Lower lobe of right lung (tissue), 2 donors: ENCODE data around the gene CTDSP2. TPM values are rescaled to one million over a fixed set of nuclear protein-coding genes. Genes with fewer than 3 reads are reported as not detected.

Experiments
- ATAC-seq, 2 donors: fragments of 200-7000 bp; cut with Tn5 transposase; one replicate each; pipeline ENCODE4 v1.9.1; 2020 to 2022; ENCODE audit warnings: mild to moderate bottlenecking in 2 of 2, moderate library complexity in 2 of 2
- DNase-seq: peaks from one replicate; pipeline ENCODE4 v3.0.0-alpha.2; 2020
- H3K27ac ChIP-seq: fragments of 200-600 bp; one replicate; pipeline ENCODE4 v1.8.0; 2022
- H3K27me3 ChIP-seq: fragments of 200-600 bp; one replicate; pipeline ENCODE4 v1.8.0; 2022; ENCODE audit warnings: low read depth
- H3K36me3 ChIP-seq: fragments of 200-600 bp; one replicate; pipeline ENCODE4 v1.8.0; 2022; ENCODE audit warnings: mild to moderate bottlenecking
- H3K4me1 ChIP-seq: fragments of 200-600 bp; one replicate; pipeline ENCODE4 v1.8.0; 2022
- H3K4me3 ChIP-seq: fragments of 200-600 bp; one replicate; pipeline ENCODE4 v1.8.0; 2022; ENCODE audit warnings: mild to moderate bottlenecking
- H3K9me3 ChIP-seq: fragments of 200-600 bp; one replicate; pipeline ENCODE4 v1.8.0; 2022
- intact Hi-C: fragments of 100-400 bp; cut with DNase I; formaldehyde crosslinking; loops from one replicate; pipeline ENCODE4 v1.11.0; 2022
- total RNA-seq: library from RNA; stranded (reverse); fragmentation: NEBNext Ultra II Directional; extraction: Animal tissue kit (Norgen Biotek cat#: 25700); gene quantifications from one replicate; pipeline ENCODE4 v1.2.1, GENCODE V29; 2021
- TF ChIP-seq, protein P1 (sequence below): fragments of 200-600 bp; IDR thresholded peaks from one replicate; pipeline ENCODE4 v1.8.0; 2022; ENCODE audit warnings: antibody characterized with exemption, mild to moderate bottlenecking
- donor health status: DM: no; HTN: yes; CAD: no; lungs with severe emphysema.

Gene CTDSP2
- total RNA-seq, 1 donor from 2014 or later: 220 TPM

DNA sequence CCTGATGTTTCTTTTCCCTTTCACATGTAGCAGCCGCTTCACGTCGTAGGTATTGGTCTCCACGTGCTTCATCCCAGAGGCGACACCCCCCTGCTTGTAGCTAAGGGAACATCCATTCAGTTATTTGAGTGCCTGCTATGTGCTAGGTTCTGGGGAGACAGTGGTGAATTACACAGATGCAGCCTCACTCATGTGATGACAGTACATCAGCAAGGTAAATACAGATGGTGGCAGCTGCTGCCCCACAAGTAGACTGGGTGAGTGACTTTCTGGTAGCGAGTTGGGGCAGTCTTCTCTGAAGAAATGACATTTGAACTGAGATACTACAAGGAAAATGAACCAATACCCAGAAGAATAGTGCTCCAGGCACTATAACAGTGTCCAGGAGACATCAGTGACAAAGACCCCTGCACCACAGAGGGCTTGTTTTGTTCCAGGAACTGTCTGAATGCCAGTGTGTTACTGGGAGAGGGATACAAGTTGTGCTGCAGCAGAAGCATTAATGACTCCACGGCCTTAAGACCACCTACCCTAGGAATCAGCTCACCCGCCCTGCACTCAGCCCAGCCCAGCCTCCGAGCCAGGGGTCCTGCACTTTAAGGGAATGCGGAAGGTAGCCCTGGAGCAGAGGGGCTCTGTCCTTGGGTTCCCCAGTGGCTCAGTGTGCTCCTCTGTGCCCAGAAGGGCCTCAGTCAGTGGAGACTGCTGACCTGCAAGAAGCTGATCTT lies 35.3 kb downstream of the CTDSP2 start:
- DNase-seq: no peak
- H3K4me3 ChIP-seq: no peak overlapping the region

DNA sequence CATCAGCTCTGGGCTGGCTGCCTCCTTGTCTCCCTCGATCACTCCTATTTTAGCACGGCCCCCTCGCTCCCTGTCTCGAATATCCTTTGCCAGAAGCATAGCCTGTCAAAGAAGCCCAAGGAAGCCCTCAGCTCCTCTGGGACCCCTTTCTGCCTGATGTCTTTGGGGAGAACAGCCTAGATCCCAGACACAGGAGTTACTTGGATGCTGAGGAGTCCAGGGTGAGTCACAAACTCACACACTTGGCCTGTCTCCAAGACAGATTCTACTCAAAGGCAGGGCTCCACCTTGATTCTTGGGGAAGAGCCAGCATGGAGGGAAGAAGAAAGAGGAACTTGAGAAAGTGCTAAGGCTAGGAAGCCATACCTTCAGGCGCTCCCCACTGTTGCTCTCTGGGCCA lies 36.1 kb downstream of the CTDSP2 start:
- DNase-seq (no peak), ATAC-seq (no peak)

More for the DNA sequence above, 35.3 kb downstream of the CTDSP2 start:
- intact Hi-C loops: no loop called here
- Histone ChIP-seq H3K36me3 (peaks cover 76% of the 10 kb centered on the region), H3K27ac (no peak overlapping the region), H3K27me3 (no peaks in the 10 kb centered on the region), H3K4me1 (peaks cover 20% of the 10 kb centered on the region), H3K9me3 (no peaks in the 10 kb centered on the region)
- TF ChIP-seq, protein P1, sequence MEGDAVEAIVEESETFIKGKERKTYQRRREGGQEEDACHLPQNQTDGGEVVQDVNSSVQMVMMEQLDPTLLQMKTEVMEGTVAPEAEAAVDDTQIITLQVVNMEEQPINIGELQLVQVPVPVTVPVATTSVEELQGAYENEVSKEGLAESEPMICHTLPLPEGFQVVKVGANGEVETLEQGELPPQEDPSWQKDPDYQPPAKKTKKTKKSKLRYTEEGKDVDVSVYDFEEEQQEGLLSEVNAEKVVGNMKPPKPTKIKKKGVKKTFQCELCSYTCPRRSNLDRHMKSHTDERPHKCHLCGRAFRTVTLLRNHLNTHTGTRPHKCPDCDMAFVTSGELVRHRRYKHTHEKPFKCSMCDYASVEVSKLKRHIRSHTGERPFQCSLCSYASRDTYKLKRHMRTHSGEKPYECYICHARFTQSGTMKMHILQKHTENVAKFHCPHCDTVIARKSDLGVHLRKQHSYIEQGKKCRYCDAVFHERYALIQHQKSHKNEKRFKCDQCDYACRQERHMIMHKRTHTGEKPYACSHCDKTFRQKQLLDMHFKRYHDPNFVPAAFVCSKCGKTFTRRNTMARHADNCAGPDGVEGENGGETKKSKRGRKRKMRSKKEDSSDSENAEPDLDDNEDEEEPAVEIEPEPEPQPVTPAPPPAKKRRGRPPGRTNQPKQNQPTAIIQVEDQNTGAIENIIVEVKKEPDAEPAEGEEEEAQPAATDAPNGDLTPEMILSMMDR: no peak
- no peak for ATAC-seq

DNA sequence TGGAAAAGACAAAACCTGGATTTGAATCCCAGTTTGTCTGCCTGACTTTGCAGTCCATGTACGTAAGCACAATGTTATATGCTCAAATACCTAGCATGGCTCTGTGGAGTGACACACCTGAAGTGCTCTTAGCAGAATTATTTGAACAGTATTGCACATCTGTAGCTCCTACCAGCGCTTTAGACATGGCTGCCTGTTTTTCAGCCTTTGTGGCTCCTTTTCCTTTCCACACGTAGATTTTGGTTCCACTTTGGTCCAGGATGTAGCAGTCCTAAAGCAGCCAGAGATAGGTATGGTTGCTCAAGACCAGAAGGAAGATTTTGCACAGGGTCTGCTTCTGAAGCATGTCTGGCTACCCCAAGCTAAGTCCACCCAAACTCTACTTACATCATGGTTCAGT lies 37.1 kb downstream of the CTDSP2 start:
- Histone ChIP-seq H3K27ac (no peak overlapping the region), H3K27me3 (no peaks in the 10 kb centered on the region), H3K4me1 (peaks cover 2% of the 10 kb centered on the region), H3K9me3 (no peaks in the 10 kb centered on the region), H3K36me3 (peaks cover 93% of the 10 kb centered on the region), H3K4me3 (no peak overlapping the region)
- DNase-seq: no peak
- TF ChIP-seq, protein P1: no peak
- peak in 1 of 2 donors; percentile 43 for ATAC-seq
- intact Hi-C loops: no loop called here

More for the DNA sequence above, 36.1 kb downstream of the CTDSP2 start:
- no peak overlapping the region for H3K27ac ChIP-seq
- no peak overlapping the region for H3K4me3 ChIP-seq
- peaks cover 13% of the 10 kb centered on the region for H3K4me1 ChIP-seq
- H3K27me3 ChIP-seq: no peaks in the 10 kb centered on the region
- H3K36me3 ChIP-seq: peaks cover 83% of the 10 kb centered on the region
- TF ChIP-seq, protein P1: no peak
- no peaks in the 10 kb centered on the region for H3K9me3 ChIP-seq
- intact Hi-C loops: no loop called here

DNA sequence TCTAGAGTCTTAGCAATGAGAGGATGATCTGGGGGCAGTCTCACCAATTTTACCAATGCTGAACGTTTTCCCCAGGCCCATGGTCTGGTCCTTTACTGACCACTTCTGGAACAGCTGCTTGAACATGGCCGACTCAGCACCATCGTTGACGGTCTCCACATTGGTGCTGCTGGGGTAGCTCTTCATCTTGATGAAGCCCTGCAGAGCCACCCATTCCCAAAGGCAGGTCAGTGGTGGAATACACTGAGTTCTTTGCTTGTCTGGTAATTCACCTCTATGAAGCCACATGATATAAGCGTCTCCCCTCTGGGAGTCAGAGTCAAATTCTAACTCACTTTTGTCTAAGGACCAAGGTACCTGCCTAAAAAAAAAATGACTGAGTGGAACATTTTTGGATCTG lies 38.2 kb downstream of the CTDSP2 start:
- ATAC-seq: no peak
- intact Hi-C loops: no loop called here
- no peaks in the 10 kb centered on the region for H3K27me3 ChIP-seq
- H3K9me3 ChIP-seq: no peaks in the 10 kb centered on the region
- H3K4me1 ChIP-seq: peaks cover 5% of the 10 kb centered on the region
- no peak overlapping the region for H3K27ac ChIP-seq
- H3K36me3 ChIP-seq: peaks cover 100% of the 10 kb centered on the region
- DNase-seq: no peak
- TF ChIP-seq, protein P1: no peak
- no peak overlapping the region for H3K4me3 ChIP-seq

GRCh38 chr12:57807285-57807684 lies 39.2 kb downstream of the CTDSP2 start:
- ATAC-seq: no peak
- DNase-seq: no peak
- no peaks in the 10 kb centered on the region for H3K9me3 ChIP-seq
- H3K4me1 ChIP-seq: peaks cover 6% of the 10 kb centered on the region
- intact Hi-C loops: no loop called here
- peaks cover 100% of the 10 kb centered on the region for H3K36me3 ChIP-seq
- no peaks in the 10 kb centered on the region for H3K27me3 ChIP-seq
- no peak overlapping the region for H3K4me3 ChIP-seq
- TF ChIP-seq, protein P1: no peak
- no peak overlapping the region for H3K27ac ChIP-seq
